Globus pallidus (tissue), 1 donor: ENCODE measurements around the gene UBE2L5.

ENCODE experiments used
- DNase-seq: peaks from one replicate; pipeline ENCODE4 v3.0.0-alpha.2; 2015; ENCODE audit warnings: low spot score

UBE2L5 gene

GRCh38 chr13:30477346-30478195 lies 55.3 kb downstream of the UBE2L5 start:
- DNase-seq: no peak
